ENCODE data around the gene CMAS.

GRCh38 chr12:22002430-22002829 lies 43.6 kb upstream of the CMAS start:
- TF ChIP-seq CTCF (conservative IDR thresholded peaks at IDR 0.05 in 1 of 2, IDR thresholded peaks at IDR 0.05 in 1 of 2; ENCODE audit: low read depth in 1 of 2, low read length in 2 of 2) (no peak), EZH2 (IDR thresholded peaks at IDR 0.05; ENCODE audit: low read length, missing control alignments) (no peak)
